H1 (cell line): ENCODE data around the gene CD164L2. TPM values are rescaled to one million over a fixed set of nuclear protein-coding genes. Genes with fewer than 3 reads are reported as not detected.

Experiments used
- CTCF ChIA-PET: fragments of 300-600 bp; sonication (Branson Sonifier 250); formaldehyde crosslinking; loops from one replicate; lab custom pipeline; 2021; ENCODE audit not compliant: partially characterized antibody; lab: Charles Lee
- POLR2A ChIA-PET: fragments of 300-600 bp; sonication (Branson Sonifier 250); formaldehyde crosslinking; loops from one replicate; lab custom pipeline; 2021; ENCODE audit warnings: inconsistent platforms; ENCODE audit not compliant: partially characterized antibody; lab: Charles Lee
- DNase-seq, 2 experiments: peaks; one replicate each; pipeline versions ENCODE4 v3.0.0 to v3.0.0-alpha.2; 2010 to 2022; ENCODE audit warnings: low spot score in 2 of 2, low read depth in 1 of 2, mixed read lengths in 1 of 2
- FAIRE-seq: peaks from 2 replicates; lab custom pipeline; 2011; peaks lifted over from hg19 to GRCh38; lab: Jason Lieb, UNC
- H2AFZ ChIP-seq: 2 replicates; pipeline ENCODE4 v1.8.1; 2012; ENCODE audit warnings: low read length, inconsistent platforms
- H2AK5ac ChIP-seq: 2 replicates; pipeline ENCODE4 v1.6.1; 2013; ENCODE audit warnings: low read depth, low read length
- H2BK120ac ChIP-seq: replicated peaks from 2 replicates; pipeline ENCODE3; 2013; ENCODE audit warnings: low read depth, low read length, inconsistent platforms
- H2BK12ac ChIP-seq: 2 replicates; pipeline ENCODE4 v1.6.1; 2013; ENCODE audit warnings: low read depth, low read length
- H2BK15ac ChIP-seq: 2 replicates; pipeline ENCODE4 v1.6.1; 2013; ENCODE audit warnings: low read length
- H2BK20ac ChIP-seq: 2 replicates; pipeline ENCODE4 v1.6.1; 2013; ENCODE audit warnings: low read length
- H2BK5ac ChIP-seq: 2 replicates; pipeline ENCODE4 v1.6.1; 2013; ENCODE audit warnings: low read depth, low read length
- H3K14ac ChIP-seq: 2 replicates; pipeline ENCODE4 v1.6.1; 2013; ENCODE audit warnings: inconsistent platforms; ENCODE audit not compliant: insufficient read length
- H3K18ac ChIP-seq: 2 replicates; pipeline ENCODE4 v1.6.1; 2013; ENCODE audit warnings: low read length; ENCODE audit errors: extremely low read depth
- H3K23ac ChIP-seq: 2 replicates; pipeline ENCODE4 v1.6.1; 2013; ENCODE audit warnings: inconsistent platforms; ENCODE audit not compliant: insufficient read length
- H3K23me2 ChIP-seq: 2 replicates; pipeline ENCODE4 v1.6.1; 2013; ENCODE audit warnings: low read depth, low read length
- H3K27ac ChIP-seq: 2 replicates; pipeline ENCODE4 v1.6.1; 2011; ENCODE audit warnings: low read depth, low read length, inconsistent platforms
- H3K27me3 ChIP-seq, 4 experiments: replicated peaks in 1 of 4; 1 replicate in 1 of 4; 2 replicates in 3 of 4; pipeline versions ENCODE4 v1.6.1 to v1.8.1; 2011 to 2013; ENCODE audit warnings: low read length in 3 of 4, mild to moderate bottlenecking in 3 of 4, inconsistent platforms in 2 of 4, mixed read lengths in 2 of 4, moderate library complexity in 1 of 4; ENCODE audit not compliant: control insufficient read depth in 3 of 4, insufficient read depth in 3 of 4; ENCODE audit errors: extremely low read depth in 1 of 4
- H3K36me3 ChIP-seq, 4 experiments: 2 replicates each; pipeline versions ENCODE4 v1.6.1 to v1.8.1; 2011 to 2013; ENCODE audit warnings: mild to moderate bottlenecking in 4 of 4, low read length in 3 of 4, moderate library complexity in 2 of 4, control low read depth in 1 of 4, inconsistent platforms in 1 of 4; ENCODE audit not compliant: insufficient read depth in 4 of 4, control insufficient read depth in 2 of 4
- H3K4ac ChIP-seq: replicated peaks from 2 replicates; pipeline ENCODE3; 2013; ENCODE audit warnings: low read length, low read depth, mixed read lengths, inconsistent platforms; ENCODE audit not compliant: insufficient read length
- H3K4me1 ChIP-seq, 4 experiments: replicated peaks in 1 of 4; 1 replicate in 1 of 4; 2 replicates in 3 of 4; pipeline versions ENCODE4 v1.6.1 to v1.8.1; 2011 to 2013; ENCODE audit warnings: low read length in 3 of 4, inconsistent platforms in 2 of 4, mixed read lengths in 1 of 4; ENCODE audit not compliant: insufficient read depth in 4 of 4, control insufficient read depth in 3 of 4
- H3K4me2 ChIP-seq, 2 experiments: 2 replicates each; pipeline versions ENCODE4 v1.6.1 to v1.8.1; 2011 to 2013; ENCODE audit warnings: low read depth in 2 of 2, low read length in 2 of 2, control low read depth in 1 of 2, inconsistent platforms in 1 of 2, mild to moderate bottlenecking in 1 of 2; ENCODE audit not compliant: insufficient read depth in 1 of 2
- H3K4me3 ChIP-seq, 4 experiments: fragments of 200-600, 300-600 bp in 1 of 4; sonication (generic), shearing (Covaris generic), sonication (Bioruptor Twin) in 1 of 4; 2 replicates each; pipeline versions ENCODE4 v1.5.1 to v1.8.1; 2011 to 2016; ENCODE audit warnings: low read length in 4 of 4, low read depth in 3 of 4, control low read depth in 2 of 4, inconsistent platforms in 2 of 4, mild to moderate bottlenecking in 2 of 4, mixed read lengths in 1 of 4, moderate library complexity in 1 of 4; ENCODE audit not compliant: insufficient read depth in 2 of 4; ENCODE audit errors: extremely low read depth in 1 of 4
- H3K56ac ChIP-seq: replicated peaks from 2 replicates; pipeline ENCODE3; 2013; ENCODE audit warnings: low read depth, mild to moderate bottlenecking, mixed read lengths, low read length, inconsistent platforms; ENCODE audit not compliant: insufficient read length
- H3K79me1 ChIP-seq: 2 replicates; pipeline ENCODE4 v1.6.1; 2013; ENCODE audit warnings: low read depth, low read length, control low read depth
- H3K79me2 ChIP-seq, 2 experiments: 2 replicates each; pipeline versions ENCODE4 v1.6.1 to v1.8.1; 2012 to 2013; ENCODE audit warnings: low read length in 2 of 2, mild to moderate bottlenecking in 2 of 2, inconsistent platforms in 1 of 2; ENCODE audit not compliant: insufficient read depth in 2 of 2, control insufficient read depth in 1 of 2
- H3K9ac ChIP-seq, 4 experiments: replicated peaks in 1 of 4; 1 replicate in 1 of 4; 2 replicates in 3 of 4; pipeline versions ENCODE4 v1.6.1 to v1.8.1; 2011 to 2013; ENCODE audit warnings: low read depth in 3 of 4, low read length in 3 of 4, control low read depth in 2 of 4, mild to moderate bottlenecking in 2 of 4, moderate library complexity in 2 of 4, inconsistent platforms in 1 of 4; ENCODE audit errors: extremely low read depth in 1 of 4
- H3K9me3 ChIP-seq, 2 experiments: 2 replicates each; pipeline versions ENCODE4 v1.6.1 to v1.8.1; 2012 to 2013; ENCODE audit warnings: mild to moderate bottlenecking in 2 of 2, moderate library complexity in 2 of 2, control low read depth in 1 of 2, inconsistent platforms in 1 of 2, low read depth in 1 of 2, low read length in 1 of 2, mixed read lengths in 1 of 2; ENCODE audit not compliant: insufficient read depth in 2 of 2
- H4K20me1 ChIP-seq, 2 experiments: replicated peaks in 1 of 2; 2 replicates each; pipeline versions ENCODE3 to v1.8.1; 2011 to 2013; ENCODE audit warnings: inconsistent platforms in 2 of 2, low read length in 2 of 2, mild to moderate bottlenecking in 1 of 2; ENCODE audit not compliant: insufficient read depth in 2 of 2, control insufficient read depth in 1 of 2
- H4K5ac ChIP-seq: 2 replicates; pipeline ENCODE4 v1.6.1; 2013; ENCODE audit warnings: low read length, low read depth, mixed read lengths, inconsistent platforms; ENCODE audit not compliant: insufficient read length
- H4K8ac ChIP-seq: 2 replicates; pipeline ENCODE4 v1.8.0; 2013; ENCODE audit warnings: mild to moderate bottlenecking, moderate library complexity, low read length, inconsistent platforms; ENCODE audit not compliant: insufficient read depth; ENCODE audit errors: extremely low read depth
- H4K91ac ChIP-seq: replicated peaks from 2 replicates; pipeline ENCODE3; 2013; ENCODE audit warnings: low read length, mixed read lengths, inconsistent platforms; ENCODE audit not compliant: insufficient read length
- POLR2A ChIP-seq, 2 experiments: IDR thresholded peaks; 1 replicate in 1 of 2; 2 replicates in 1 of 2; pipeline ENCODE4 v1.6.1; 2011; ENCODE audit warnings: low read depth in 2 of 2, low read length in 2 of 2, mild to moderate bottlenecking in 2 of 2; ENCODE audit errors: control extremely low read depth in 1 of 2
- SP4 ChIP-seq: IDR thresholded peaks from 2 replicates; pipeline ENCODE4 v1.6.1; 2012; ENCODE audit warnings: low read length, inconsistent platforms
- WGBS, 2 experiments: shearing (Covaris generic) in 1 of 2; methylation state at CpG; one replicate each; pipeline versions ENCODE4 v1.1.6 to v1.1.7; 2013 to 2015; ENCODE audit warnings: low lambda C conversion rate in 2 of 2, mixed read lengths in 2 of 2, inconsistent platforms in 1 of 2, low coverage in 1 of 2, missing lambda C conversion rate in 1 of 2; ENCODE audit not compliant: insufficient replicate concordance in 2 of 2, insufficient coverage in 1 of 2, insufficient read length in 1 of 2; ENCODE audit errors: extremely low coverage in 1 of 2, missing lambda C conversion rate in 1 of 2; 5-methylcytosine and 5-hydroxymethylcytosine counted together
- polyA plus RNA-seq, 7 experiments: library from polyadenylated mRNA; depleted of rRNA in 3 of 7; stranded (reverse) in 5 of 7; unstranded in 2 of 7; fragments of >200 nt in 5 of 7; fragments of 200-250 nt in 2 of 7; gene quantifications; 1 replicate in 5 of 7; 2 replicates in 1 of 7; 4 replicates in 1 of 7; pipeline versions ENCODE4 v1.2.1 to v1.2.3, GENCODE V29; 2011 to 2013; ENCODE audit warnings: missing spikeins in 2 of 7, mixed read lengths in 2 of 7
- total RNA-seq: library from RNA; stranded (reverse); fragmentation: NEBNext Ultra II Directional; extraction: Animal tissue kit (Norgen Biotek cat#: 25700); gene quantifications from 2 replicates; pipeline ENCODE4 v1.2.1, GENCODE V29; 2021

CD164L2 gene
- total and polyA plus RNA-seq, 2 of the 8 experiments (the other 6 are each of a cell fraction or from before 2014, with no cell fraction given) = 3.3 TPM

DNA sequence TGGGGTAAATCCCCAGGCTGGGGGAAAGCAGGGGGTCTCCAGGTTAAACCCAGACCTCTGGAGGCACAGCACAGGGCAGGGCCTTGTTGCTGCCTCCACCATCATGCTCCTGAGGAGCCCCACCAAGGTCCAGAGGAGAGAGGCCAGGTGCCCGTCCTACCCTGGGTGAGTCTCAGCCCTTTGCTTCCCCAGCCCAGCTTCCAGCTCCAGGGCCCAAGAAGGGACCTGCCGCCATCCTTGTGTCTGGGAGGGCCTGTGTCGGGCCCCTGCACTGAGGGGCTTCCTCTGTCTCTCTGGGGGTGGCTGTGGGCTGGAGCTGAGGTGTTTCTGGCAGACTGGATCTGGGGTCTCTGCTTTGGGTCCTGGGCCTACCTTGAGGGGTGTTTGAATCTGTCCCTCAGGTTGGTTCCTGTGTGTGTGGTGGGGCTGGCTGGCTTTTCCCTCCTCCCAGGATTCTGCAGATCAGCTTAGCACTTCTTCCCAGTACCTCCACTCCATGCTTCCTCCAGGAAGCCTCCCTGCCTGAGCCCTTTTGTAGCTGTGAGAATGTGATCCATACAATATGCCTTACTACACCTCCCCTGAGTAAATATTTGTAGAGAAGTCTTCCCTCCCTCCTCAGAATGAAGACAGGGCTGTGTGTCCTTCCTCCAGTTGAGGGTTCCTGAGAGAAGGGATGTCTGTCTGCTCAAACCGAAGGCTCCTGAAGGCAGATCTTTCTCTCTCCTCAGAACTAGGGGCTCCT, 15.4 kb upstream of the CD164L2 start:
- WGBS, 2 experiments = 77% methylated on average over 3 of the region's 4 CpGs; no CpG with 5 or more reads in 1 of the 2 experiments
- Histone ChIP-seq H2BK15ac (peak overlapping the region; percentile 61), H2BK12ac (no peak overlapping the region)
- no peak for TF ChIP-seq SP4
- peak in 1 of 2 experiments; percentile 12; a peak in 1 of 3 replicates for TF ChIP-seq POLR2A (IDR thresholded peaks at IDR 0.05; ENCODE audit: control extremely low read depth in 1 of 2, low read depth in 2 of 2, low read length in 2 of 2)
- TF ChIP-seq, all 59 proteins: peak for 1
- no peaks in the 10 kb centered on the region for H3K9me3 ChIP-seq
- H3K23ac ChIP-seq = no peak overlapping the region
- H3K4me3 ChIP-seq = no peak overlapping the region
- H3K79me1 ChIP-seq = no peaks in the 10 kb centered on the region
- H2AK5ac ChIP-seq = no peak overlapping the region
- no peaks in the 10 kb centered on the region for H3K36me3 ChIP-seq
- DNase-seq = no peak
- H3K79me2 ChIP-seq = no peaks in the 10 kb centered on the region
- no peak overlapping the region for H4K8ac ChIP-seq
- peaks cover 2 to 8% of the 10 kb centered on the region in 2 experiments for H4K20me1 ChIP-seq
- no peak overlapping the region for H3K14ac ChIP-seq
- H3K27ac ChIP-seq = no peak overlapping the region
- H2AFZ ChIP-seq = no peak overlapping the region
- H3K27me3 ChIP-seq = no peaks in the 10 kb centered on the region
- CTCF ChIA-PET = interaction anchor here (0.9 to 37.8 kb wide), 18 partner anchors 8 to 272 kb away, joined by 3 to 863 read pairs (median 5); partner anchors contain the start of genes AHDC1, GPR3, MAP3K6 and SYTL1
- no peak for FAIRE-seq
- H3K4me2 ChIP-seq = no peak overlapping the region
- H3K4ac ChIP-seq = no peak overlapping the region
- no peak overlapping the region for H3K56ac ChIP-seq
- no peak overlapping the region for H4K5ac ChIP-seq
- H2BK5ac ChIP-seq = no peak overlapping the region
- no peak overlapping the region for H3K18ac ChIP-seq
- H3K9ac ChIP-seq = 0 out of 7 replicates have a peak overlapping the region, but pooled peaks of 1 of the 4 experiments have one; percentile 4
- peaks cover 4 to 30% (median 12%) of the 10 kb centered on the region in 4 experiments for H3K4me1 ChIP-seq
- no peaks in the 10 kb centered on the region for H3K23me2 ChIP-seq
- POLR2A ChIA-PET = interaction anchor here (0.8 to 2.1 kb wide), 8 partner anchors 13 to 196 kb away, joined by 3 to 8 read pairs (median 4); partner anchors contain the start of genes MAP3K6 and SYTL1
- H4K91ac ChIP-seq = no peak overlapping the region
- peak overlapping the region; percentile 86; the same call in 1 of the 2 replicates for H2BK20ac ChIP-seq
- no peak overlapping the region for H2BK120ac ChIP-seq
